Fibroblast of lung (primary cell): ENCODE results near the gene FCMR. TPM values are rescaled to one million over a fixed set of nuclear protein-coding genes. Genes with fewer than 3 reads are reported as not detected.

Source experiments
- DNase-seq, 2 donors: peaks; one replicate each; pipeline versions ENCODE4 v3.0.0 to v3.0.0-alpha.2; 2010; ENCODE audit warnings: low read depth in 2 of 2
- H2AFZ ChIP-seq: 2 replicates; pipeline ENCODE4 v1.5.1; 2012; ENCODE audit warnings: low read length, control low read depth, inconsistent platforms
- H3K27ac ChIP-seq: 2 replicates; pipeline ENCODE4 v1.5.1; 2011; ENCODE audit warnings: low read length, control low read depth; ENCODE audit not compliant: insufficient read depth
- H3K27me3 ChIP-seq: 2 replicates; pipeline ENCODE4 v1.5.1; 2011; ENCODE audit warnings: mild to moderate bottlenecking, low read length; ENCODE audit not compliant: control insufficient read depth, insufficient read depth
- H3K36me3 ChIP-seq: 2 replicates; pipeline ENCODE4 v1.5.1; 2011; ENCODE audit warnings: low read length; ENCODE audit not compliant: control insufficient read depth, insufficient read depth
- H3K4me1 ChIP-seq: 2 replicates; pipeline ENCODE4 v1.5.1; 2011; ENCODE audit warnings: low read length; ENCODE audit not compliant: control insufficient read depth, insufficient read depth; ENCODE audit errors: extremely low read depth
- H3K4me2 ChIP-seq: 2 replicates; pipeline ENCODE4 v1.5.1; 2011; ENCODE audit warnings: low read length, control low read depth; ENCODE audit not compliant: insufficient read depth; ENCODE audit errors: extremely low read depth
- H3K4me3 ChIP-seq, 4 experiments: fragments of 200-600 bp in 1 of 4; sonication (generic) in 1 of 4; replicated peaks in 1 of 4; 2 replicates each; pipeline ENCODE4 v1.5.1; 2011 to 2016; ENCODE audit warnings: low read length in 4 of 4, low read depth in 3 of 4, mild to moderate bottlenecking in 3 of 4, control low read depth in 2 of 4, inconsistent platforms in 1 of 4, mixed read lengths in 1 of 4; ENCODE audit not compliant: insufficient read depth in 1 of 4; ENCODE audit errors: control extremely low read depth in 1 of 4
- H3K79me2 ChIP-seq: 2 replicates; pipeline ENCODE4 v1.5.1; 2012; ENCODE audit warnings: mild to moderate bottlenecking, low read length, inconsistent platforms; ENCODE audit not compliant: control insufficient read depth, insufficient read depth
- H3K9ac ChIP-seq: 2 replicates; pipeline ENCODE4 v1.5.1; 2011; ENCODE audit warnings: mild to moderate bottlenecking, low read length, control low read depth; ENCODE audit not compliant: insufficient read depth
- H3K9me3 ChIP-seq: 2 replicates; pipeline ENCODE4 v1.5.1; 2012; ENCODE audit warnings: low read depth, low read length; ENCODE audit not compliant: control insufficient read depth, insufficient read depth
- H4K20me1 ChIP-seq: 2 replicates; pipeline ENCODE4 v1.5.1; 2011; ENCODE audit warnings: low read length; ENCODE audit not compliant: control insufficient read depth, insufficient read depth; ENCODE audit errors: extremely low read depth
- CTCF ChIP-seq, 2 donors: IDR thresholded peaks in 1 of 2; conservative IDR thresholded peaks in 1 of 2; 1 replicate in 1 of 2; 2 replicates in 1 of 2; pipeline ENCODE4 v1.5.1; 2011 to 2012; ENCODE audit warnings: low read length in 2 of 2, control low read depth in 1 of 2, inconsistent platforms in 1 of 2, low read depth in 1 of 2, mild to moderate bottlenecking in 1 of 2
- EZH2 ChIP-seq: IDR thresholded peaks from 2 replicates; pipeline ENCODE4 v1.5.1; 2012; ENCODE audit warnings: low read length, control low read depth, mild to moderate bottlenecking; ENCODE audit errors: missing control alignments
- polyA minus RNA-seq: library from RNA; depleted of rRNA, polyadenylated mRNA; stranded (reverse); fragments of >200 nt; gene quantifications from 2 replicates; pipeline ENCODE4 v1.2.3, GENCODE V29; 2011; ENCODE audit warnings: low replicate concordance
- polyA plus RNA-seq, 2 donors: library from polyadenylated mRNA; depleted of rRNA in 1 of 2; stranded (reverse) in 1 of 2; unstranded in 1 of 2; fragments of >200 nt; gene quantifications; 2 replicates each; pipeline ENCODE4 v1.2.1, GENCODE V29; 2011 to 2012; ENCODE audit warnings: missing spikeins in 1 of 2
- total RNA-seq: library from RNA; depleted of rRNA; stranded (reverse); fragments of >200 nt; gene quantifications from 2 replicates; pipeline ENCODE4 v1.2.1, GENCODE V29; 2014

Gene FCMR
- total RNA-seq (0.26 and 0.33 TPM in 2 replicates), polyA plus RNA-seq (1.5 and 4.3 TPM in 2 replicates), polyA minus RNA-seq (7.2 and 24.4 TPM in 2 replicates)
- polyA plus RNA-seq (2012), result 2.1 and 4.9 TPM in 2 replicates

GRCh38 chr1:206921772-206922265 lies at the start of gene FCMR:
FCMR (minus strand) TSS chr1:206921941; CDS start chr1:206921854, 87 bp downstream.
- Histone ChIP-seq H3K9ac (no peak within 1 kb of the TSS), H3K4me2 (no peak within 1 kb of the TSS)

GRCh38 chr1:206971029-206971655 lies 49.4 kb upstream of the FCMR start:
- Histone ChIP-seq H3K36me3 (no peaks in the 10 kb centered on the region), H3K27me3 (peaks cover 7% of the 10 kb centered on the region), H3K27ac (no peak overlapping the region), H3K9ac (no peak overlapping the region), H3K4me1 (no peaks in the 10 kb centered on the region), H2AFZ (no peak overlapping the region), H3K79me2 (no peaks in the 10 kb centered on the region), H4K20me1 (no peaks in the 10 kb centered on the region), H3K4me3 (no peak overlapping the region), H3K9me3 (no peaks in the 10 kb centered on the region), H3K4me2 (no peak overlapping the region)
- TF ChIP-seq EZH2 (no peak), CTCF (conservative IDR thresholded peaks at IDR 0.05 in 1 of 2, IDR thresholded peaks at IDR 0.05 in 1 of 2; ENCODE audit: low read depth in 1 of 2, low read length in 2 of 2) (no peak)
- DNase-seq, result no peak

More at GRCh38 chr1:206921772-206922265, at the start of gene FCMR:
- no peak within 1 kb of the TSS for H3K4me3 ChIP-seq
- DNase-seq, result no peak
- no peaks in the 10 kb centered on the region for H4K20me1 ChIP-seq
- H3K79me2 ChIP-seq, result no peaks in the 10 kb centered on the region
- no peaks in the 10 kb centered on the region for H3K9me3 ChIP-seq
- TF ChIP-seq EZH2 (no peak), CTCF (conservative IDR thresholded peaks at IDR 0.05 in 1 of 2, IDR thresholded peaks at IDR 0.05 in 1 of 2; ENCODE audit: low read depth in 1 of 2, low read length in 2 of 2) (no peak)
- H3K27me3 ChIP-seq, result no peaks in the 10 kb centered on the region
- no peaks in the 10 kb centered on the region for H3K4me1 ChIP-seq
- H3K27ac ChIP-seq, result no peak within 1 kb of the TSS
- H3K36me3 ChIP-seq, result no peaks in the 10 kb centered on the region
- no peak within 1 kb of the TSS for H2AFZ ChIP-seq

- Histone ChIP-seq H3K36me3 (no peaks in the 10 kb centered on the region), H3K4me1 (no peaks in the 10 kb centered on the region), H3K9me3 (no peaks in the 10 kb centered on the region), H3K9ac (no peak within 1 kb of the TSS), H2AFZ (no peak within 1 kb of the TSS), H3K27ac (no peak within 1 kb of the TSS), H4K20me1 (no peaks in the 10 kb centered on the region), H3K4me2 (no peak within 1 kb of the TSS), H3K79me2 (no peaks in the 10 kb centered on the region), H3K27me3 (peaks cover 7% of the 10 kb centered on the region), H3K4me3 (no peak within 1 kb of the TSS)
- DNase-seq, result no peak
- no peak for TF ChIP-seq EZH2
- TF ChIP-seq CTCF (conservative IDR thresholded peaks at IDR 0.05 in 1 of 2, IDR thresholded peaks at IDR 0.05 in 1 of 2; ENCODE audit: low read depth in 1 of 2, low read length in 2 of 2), result no peak
Observed at GRCh38 chr1:206970446-206970845, 48.7 kb upstream of the FCMR start, which contains the start of gene FCAMR. FCAMR (minus strand) TSS chr1:206970460; CDS start chr1:206970125, 335 bp downstream.
